K562 (cell line): ENCODE data around the gene DBI. TPM values are rescaled to one million over a fixed set of nuclear protein-coding genes. Genes with fewer than 3 reads are reported as not detected.

Source experiments
- ARID1B ChIP-seq: fragments of 450-650 bp; IDR thresholded peaks from 2 replicates; pipeline ENCODE4 v1.6.1; 2016; ENCODE audit warnings: antibody characterized with exemption, mild to moderate bottlenecking, inconsistent platforms
- ATF1 ChIP-seq, 2 experiments: fragments of 450-650 bp in 1 of 2; IDR thresholded peaks; 2 replicates each; pipeline ENCODE4 v1.6.1; 2016; ENCODE audit warnings: missing compliant biosample characterization in 1 of 2, missing genetic modification characterization in 1 of 2
- BACH1 ChIP-seq: fragments of 200-800 bp; sonication (Bioruptor generic); IDR thresholded peaks from 2 replicates; pipeline ENCODE4 v1.6.1; 2016; ENCODE audit warnings: missing genetic modification characterization, missing compliant biosample characterization
- CBFB ChIP-seq: sonication (generic); formaldehyde crosslinking; IDR thresholded peaks from 2 replicates; pipeline ENCODE4 v1.4.0; 2020; ENCODE audit warnings: mild to moderate bottlenecking, missing genetic modification reagents
- DMBX1 ChIP-seq: fragments of 250-450 bp; sonication (Bioruptor Pico); IDR thresholded peaks from 2 replicates; pipeline ENCODE4 v1.8.0; 2022; ENCODE audit warnings: inconsistent platforms, mild to moderate bottlenecking, moderate library complexity, borderline replicate concordance
- ELF2 ChIP-seq: fragments of 250-450 bp; sonication (Bioruptor Pico); IDR thresholded peaks from 2 replicates; pipeline ENCODE4 v1.5.0; 2021; ENCODE audit warnings: mild to moderate bottlenecking
- ERF ChIP-seq: fragments of 450-650 bp; formaldehyde crosslinking; IDR thresholded peaks from 2 replicates; pipeline ENCODE4 v1.4.0; 2020; ENCODE audit warnings: mild to moderate bottlenecking, mixed read lengths
- HMBOX1 ChIP-seq: sonication (generic); IDR thresholded peaks from 2 replicates; pipeline ENCODE4 v1.6.1; 2016
- KLF13 ChIP-seq: fragments of 450-650 bp; IDR thresholded peaks from 2 replicates; pipeline ENCODE4 v1.6.1; 2016; ENCODE audit warnings: missing genetic modification characterization, low read depth, mild to moderate bottlenecking, missing compliant biosample characterization, moderate library complexity, borderline replicate concordance
- MITF ChIP-seq: IDR thresholded peaks from 2 replicates; pipeline ENCODE4 v1.6.1; 2014; ENCODE audit warnings: antibody characterized with exemption
- NCOA1 ChIP-seq: fragments of 450-650 bp; IDR thresholded peaks from 2 replicates; pipeline ENCODE4 v1.6.1; 2016; ENCODE audit warnings: low read depth
- NCOR1 ChIP-seq: fragments of 450-650 bp; IDR thresholded peaks from 2 replicates; pipeline ENCODE4 v1.6.1; 2016; ENCODE audit warnings: mild to moderate bottlenecking, moderate library complexity
- PATZ1 ChIP-seq: fragments of 250-450 bp; sonication (Bioruptor Pico); IDR thresholded peaks from 2 replicates; pipeline ENCODE4 v1.5.0; 2020; ENCODE audit warnings: mild to moderate bottlenecking, borderline replicate concordance
- RBM25 ChIP-seq: fragments of 200-400 bp; formaldehyde crosslinking; IDR thresholded peaks from 2 replicates; pipeline ENCODE4 v1.6.1; 2018; ENCODE audit warnings: low read length, low read depth, moderate library complexity; ENCODE audit not compliant: severe bottlenecking
- SIX5 ChIP-seq, 2 experiments: IDR thresholded peaks; 2 replicates each; pipeline ENCODE4 v1.6.1; 2011; ENCODE audit warnings: low read length in 2 of 2, borderline replicate concordance in 1 of 2, low read depth in 1 of 2, mild to moderate bottlenecking in 1 of 2, moderate library complexity in 1 of 2; ENCODE audit not compliant: insufficient read depth in 1 of 2
- THRA ChIP-seq: fragments of 450-650 bp; IDR thresholded peaks from 2 replicates; pipeline ENCODE4 v1.6.1; 2017; ENCODE audit warnings: mild to moderate bottlenecking, moderate library complexity
- ZBED1 ChIP-seq: IDR thresholded peaks from 2 replicates; pipeline ENCODE4 v1.6.1; 2014
- ZNF384 ChIP-seq: IDR thresholded peaks from 2 replicates; pipeline ENCODE4 v1.6.1; 2012; ENCODE audit warnings: low read depth, low read length, improper control_type of control experiment
- ZNF445 ChIP-seq: fragments of 250-450 bp; sonication (Bioruptor Pico); IDR thresholded peaks from 2 replicates; pipeline ENCODE4 v1.4.0; 2020; ENCODE audit warnings: low read depth, mild to moderate bottlenecking, moderate library complexity
- ZNF512 ChIP-seq: IDR thresholded peaks from 2 replicates; pipeline ENCODE4 v1.6.1; 2016; ENCODE audit warnings: missing genetic modification characterization, missing compliant biosample characterization
- polyA plus RNA-seq, 8 experiments: library from polyadenylated mRNA; depleted of rRNA in 4 of 8; stranded (reverse) in 5 of 8; unstranded in 3 of 8; fragments of >200 nt; fragmentation: Nextera tagmentation in 2 of 8; fragmentation: Illumina TruSeq in 1 of 8; extraction: Ambion mirVana in 2 of 8; extraction: Trizol in 1 of 8; gene quantifications; 2 replicates each; pipeline versions ENCODE4 v1.2.1 to v1.2.3, GENCODE V29; 2011 to 2014; ENCODE audit warnings: inconsistent platforms in 1 of 8, missing spikeins in 1 of 8
- total RNA-seq, 7 experiments: library from RNA; depleted of rRNA in 6 of 7; stranded (reverse); fragments of >200 nt in 6 of 7; fragmentation: Illumina TruSeq in 2 of 7; extraction: Trizol in 2 of 7; gene quantifications; 2 replicates each; pipeline versions ENCODE4 v1.2.1 to v1.2.3, GENCODE V29; 2011 to 2021; ENCODE audit warnings: low replicate concordance in 1 of 7

DBI gene
- total and polyA plus RNA-seq, 9 of the 15 experiments (the other 6 are each of a cell fraction or from before 2014, with no cell fraction given), result 55.8 to 443 (median 194) TPM

- no peak for TF ChIP-seq CBFB (CRISPR knock-in tag)
- TF ChIP-seq ZNF512 (tag), result no peak
- TF ChIP-seq ATF1 (CRISPR knock-in tag; IDR thresholded peaks at IDR 0.05), result no peak
- no peak for TF ChIP-seq ATF1 (tag; IDR thresholded peaks at IDR 0.05)
- TF ChIP-seq ZNF445 (CRISPR knock-in tag), result peak; percentile 84
- peak; percentile 91 for TF ChIP-seq PATZ1
- peak; percentile 86 for TF ChIP-seq ELF2 (CRISPR knock-in tag)
- TF ChIP-seq RBM25, result no peak
- TF ChIP-seq SIX5 (IDR thresholded peaks at IDR 0.05; ENCODE audit: borderline replicate concordance in 1 of 2, insufficient read depth in 1 of 2, low read depth in 1 of 2, low read length in 2 of 2), result no peak
- peak; percentile 80 for TF ChIP-seq HMBOX1
- TF ChIP-seq ZBED1, result no peak
- no peak for TF ChIP-seq ERF (CRISPR knock-in tag)
- peak; percentile 98 for TF ChIP-seq DMBX1 (CRISPR knock-in tag)
- peak; percentile 86; the same call in 1 of the 2 replicates for TF ChIP-seq MITF
- no peak for TF ChIP-seq THRA
- TF ChIP-seq NCOA1, result no peak
- peak; percentile 27 for TF ChIP-seq KLF13 (tag)
- TF ChIP-seq NCOR1, result peak; percentile 50; the same call in 1 of the 2 replicates
- peak; percentile 74 for TF ChIP-seq ARID1B
- TF ChIP-seq ZNF384, result no peak
- TF ChIP-seq BACH1, result peak; percentile 86
Observed at GRCh38 chr2:119338826-119339561, 27.8 kb upstream of the DBI start (continued).
